Fibroblast of villous mesenchyme (primary cell): ENCODE results near the gene PRG3. TPM values are rescaled to one million over a fixed set of nuclear protein-coding genes. Genes with fewer than 3 reads are reported as not detected.

ENCODE experiments used
- DNase-seq: peaks from one replicate; pipeline ENCODE4 v3.0.0-alpha.2; 2010; ENCODE audit warnings: low read depth
- H3K4me3 ChIP-seq: 2 replicates; pipeline ENCODE4 v1.5.1; 2011; ENCODE audit warnings: low read depth, mild to moderate bottlenecking, low read length
- CTCF ChIP-seq: IDR thresholded peaks from 2 replicates; pipeline ENCODE4 v1.5.1; 2012; ENCODE audit warnings: low read depth, mild to moderate bottlenecking, low read length; ENCODE audit not compliant: insufficient read depth
- total RNA-seq: library from RNA; depleted of rRNA; stranded (reverse); fragments of >200 nt; gene quantifications from 2 replicates; pipeline ENCODE4 v1.2.3, GENCODE V29; 2012

Gene PRG3
- total RNA-seq, 1 donor = not detected

GRCh38 chr11:57360991-57361390 lies 20.0 kb downstream of the PRG3 start:
- TF ChIP-seq CTCF = no peak
- DNase-seq = no peak
- H3K4me3 ChIP-seq = no peak overlapping the region

DNA sequence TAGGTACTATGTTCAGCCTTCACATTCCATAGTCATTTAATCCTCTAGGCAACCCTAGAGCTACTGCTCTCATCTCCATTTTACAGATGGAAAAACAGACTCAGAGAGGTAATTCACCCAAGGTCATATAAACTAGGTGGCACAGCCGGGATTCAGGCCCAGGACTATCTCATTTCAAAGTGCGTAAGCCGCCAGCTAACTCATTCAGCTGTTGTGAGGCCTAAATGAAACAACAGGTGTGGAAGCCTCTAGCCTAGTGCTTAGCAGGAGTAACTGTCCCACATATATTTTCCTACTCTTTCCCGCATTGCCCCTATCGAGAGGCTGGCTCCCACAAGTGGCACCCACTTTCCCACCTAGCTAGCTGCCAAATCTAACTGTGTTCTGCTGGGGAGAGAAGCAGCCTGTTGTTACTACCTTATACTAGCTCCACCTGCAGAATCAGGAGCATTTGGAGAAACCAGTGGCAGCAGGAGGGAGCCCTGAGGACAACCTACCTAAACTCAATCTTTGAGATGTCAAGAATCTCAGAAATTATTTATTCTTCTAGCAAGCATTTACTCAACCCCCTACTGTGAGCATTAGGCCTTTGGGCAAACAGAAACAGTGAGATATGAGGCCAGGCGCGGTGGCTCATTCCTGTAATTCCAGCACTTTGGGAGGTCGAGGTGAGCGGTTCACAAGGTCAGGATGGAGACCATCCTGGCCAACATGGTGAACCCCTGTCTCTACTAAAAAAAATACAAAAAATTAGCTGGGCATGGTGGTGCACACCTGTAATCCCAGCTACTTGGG lies 20.9 kb downstream of the PRG3 start:
- DNase-seq = no peak
- no peak for TF ChIP-seq CTCF
- H3K4me3 ChIP-seq = no peak overlapping the region

- no peak overlapping the region for H3K4me3 ChIP-seq
- no peak for DNase-seq
- TF ChIP-seq CTCF = no peak
Measured at GRCh38 chr11:57359396-57359795, 21.6 kb downstream of the PRG3 start.

DNA sequence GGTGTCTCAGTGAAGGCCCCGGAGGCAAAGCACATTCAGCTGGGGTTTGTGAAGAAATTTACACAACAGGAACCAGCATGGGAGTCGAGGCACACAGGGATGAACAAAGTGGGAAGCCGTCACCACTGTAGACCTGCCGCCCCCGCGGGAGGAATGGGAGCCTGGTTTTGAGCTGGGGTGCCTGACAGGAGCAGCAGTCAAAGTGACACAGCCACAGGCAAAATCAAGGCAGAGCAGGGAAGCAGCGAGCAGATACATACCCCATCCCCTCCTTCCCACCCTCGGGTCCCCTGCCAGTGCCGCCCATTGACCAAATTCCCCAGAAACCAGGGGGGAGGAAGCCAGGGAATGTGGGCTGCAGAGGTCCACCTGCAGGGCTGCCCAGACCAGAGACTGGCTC lies 22.0 kb downstream of the PRG3 start:
- no peak for DNase-seq
- no peak for TF ChIP-seq CTCF
- no peak overlapping the region for H3K4me3 ChIP-seq

- H3K4me3 ChIP-seq = no peak overlapping the region
- DNase-seq = no peak
- no peak for TF ChIP-seq CTCF
Measured at GRCh38 chr11:57358543-57358961, 22.4 kb downstream of the PRG3 start.

- H3K4me3 ChIP-seq = no peak overlapping the region
- peak; percentile 55 for DNase-seq
- no peak for TF ChIP-seq CTCF
Measured at GRCh38 chr11:57357856-57358255, 23.1 kb downstream of the PRG3 start.

DNA sequence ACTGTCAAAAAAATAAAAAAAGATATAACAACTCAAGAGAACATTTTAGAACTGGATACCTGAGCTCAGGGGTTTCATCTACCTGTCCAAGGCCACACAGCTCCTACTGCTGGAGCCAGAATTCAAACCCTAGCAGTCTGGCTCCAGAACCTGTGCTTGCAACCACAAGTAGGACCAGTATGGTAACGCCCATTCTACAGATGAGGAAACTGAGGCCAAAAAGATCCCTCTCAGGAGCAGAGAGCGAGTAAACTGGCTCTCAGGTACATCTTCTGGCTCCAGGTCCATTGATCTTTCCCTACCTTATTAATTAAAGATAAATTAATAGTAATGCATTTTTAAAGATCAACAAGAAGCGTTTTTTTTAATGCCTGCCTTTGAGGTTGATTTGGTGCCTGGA lies 23.6 kb downstream of the PRG3 start:
- TF ChIP-seq CTCF = no peak
- no peak overlapping the region for H3K4me3 ChIP-seq
- DNase-seq = no peak
